ENCODE results near the gene DTD1.
A peak's percentile ranks its signal among the peaks of the same experiment; 100 is the strongest.

Gene DTD1

DNA sequence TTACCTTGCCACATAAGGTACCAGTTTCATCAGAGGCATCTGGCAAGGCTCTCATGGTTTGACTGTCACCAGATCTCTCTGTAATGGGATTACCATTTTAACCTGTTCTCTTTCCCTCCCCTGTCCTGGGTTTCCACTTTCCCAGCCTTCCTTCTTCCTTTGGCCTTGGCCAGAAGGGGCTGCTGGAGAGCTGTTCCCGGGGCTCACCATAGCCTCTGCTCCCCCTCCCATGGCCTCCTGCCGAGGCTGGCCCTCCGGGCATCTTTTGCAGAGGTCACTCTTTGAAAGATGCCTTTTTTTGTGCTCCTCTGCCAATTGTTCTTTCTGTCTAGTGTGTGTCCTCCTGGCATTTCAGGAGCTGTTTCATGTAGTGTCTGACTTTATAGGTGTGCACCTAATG, 125.0 kb downstream of the DTD1 start:
- DNase-seq: no peak

- DNase-seq: no peak
Measured at GRCh38 chr20:18715564-18715963, 127.7 kb downstream of the DTD1 start.

DNA sequence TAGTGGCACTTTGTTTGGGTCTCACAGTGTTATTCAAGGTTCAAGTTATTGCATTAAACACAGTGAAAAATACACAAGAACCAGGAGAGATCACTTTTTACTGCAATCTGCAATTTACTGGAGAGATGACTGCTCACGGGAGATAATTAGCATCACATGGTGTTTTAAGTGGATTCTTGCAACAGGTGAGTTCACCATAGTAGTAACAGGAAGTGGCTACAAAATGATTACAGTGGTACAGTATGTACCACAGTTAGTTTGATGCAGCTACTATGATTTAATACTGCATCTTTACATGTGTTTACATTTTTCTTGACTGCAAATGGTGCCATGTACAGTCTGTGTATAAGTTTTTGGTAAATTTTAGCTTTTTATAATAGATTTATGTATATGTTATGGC, 129.2 kb downstream of the DTD1 start:
- no peak for DNase-seq

GRCh38 chr20:18718129-18718528, 130.3 kb downstream of the DTD1 start:
- no peak for DNase-seq

- DNase-seq: no peak
Measured at GRCh38 chr20:18719426-18719825, 131.6 kb downstream of the DTD1 start.

GRCh38 chr20:18721551-18722115, 133.8 kb downstream of the DTD1 start:
- no peak for DNase-seq

GRCh38 chr20:18722371-18722770, 134.5 kb downstream of the DTD1 start:
- DNase-seq: no peak

DNA sequence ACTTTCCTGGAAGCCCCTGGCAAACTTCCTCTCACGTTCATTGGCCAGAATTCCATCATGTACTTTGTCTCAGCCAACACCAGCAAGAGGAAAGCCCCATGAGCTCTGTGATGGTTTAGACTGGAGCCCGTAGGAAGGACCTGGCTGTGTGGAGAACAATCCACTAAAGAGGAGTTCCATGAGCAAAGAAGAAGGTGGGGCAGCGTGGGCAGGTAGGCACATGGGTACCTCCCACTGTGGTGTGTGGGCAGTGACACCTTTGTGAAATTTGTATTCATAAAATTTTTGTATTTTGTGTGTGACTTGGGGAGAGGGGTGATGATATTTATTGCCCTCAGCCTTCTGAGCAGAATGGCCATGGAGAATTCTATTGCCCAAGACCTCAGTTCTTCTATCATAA, 136.2 kb downstream of the DTD1 start:
- DNase-seq: no peak

- no peak for DNase-seq
Measured at GRCh38 chr20:18724788-18725464, 137.1 kb downstream of the DTD1 start.

DNA sequence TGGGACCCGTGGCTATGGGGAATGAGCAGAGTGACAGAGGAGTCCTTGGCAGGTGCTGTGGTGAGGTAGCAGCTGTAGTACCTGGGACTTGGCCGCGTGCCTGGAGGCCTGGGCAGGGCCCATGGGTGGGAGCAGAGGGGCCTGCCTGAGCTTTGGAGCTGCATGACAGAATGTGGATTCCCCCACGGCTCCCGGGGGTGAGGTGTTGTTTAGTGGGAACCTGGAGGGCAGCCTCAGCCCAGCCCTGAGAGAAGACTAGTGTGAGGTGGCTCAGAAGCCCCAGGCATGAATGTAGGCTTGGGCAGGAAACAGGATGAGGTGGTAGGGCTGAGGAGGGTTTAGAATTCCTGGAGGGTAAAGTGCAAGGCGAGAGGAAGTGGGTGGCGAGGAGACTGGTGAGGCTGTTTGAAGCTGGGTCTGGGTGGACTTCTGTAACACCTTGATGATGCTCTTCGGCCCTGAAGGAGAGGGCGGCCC, 139.2 kb downstream of the DTD1 start:
- DNase-seq: peak; percentile 64

DNA sequence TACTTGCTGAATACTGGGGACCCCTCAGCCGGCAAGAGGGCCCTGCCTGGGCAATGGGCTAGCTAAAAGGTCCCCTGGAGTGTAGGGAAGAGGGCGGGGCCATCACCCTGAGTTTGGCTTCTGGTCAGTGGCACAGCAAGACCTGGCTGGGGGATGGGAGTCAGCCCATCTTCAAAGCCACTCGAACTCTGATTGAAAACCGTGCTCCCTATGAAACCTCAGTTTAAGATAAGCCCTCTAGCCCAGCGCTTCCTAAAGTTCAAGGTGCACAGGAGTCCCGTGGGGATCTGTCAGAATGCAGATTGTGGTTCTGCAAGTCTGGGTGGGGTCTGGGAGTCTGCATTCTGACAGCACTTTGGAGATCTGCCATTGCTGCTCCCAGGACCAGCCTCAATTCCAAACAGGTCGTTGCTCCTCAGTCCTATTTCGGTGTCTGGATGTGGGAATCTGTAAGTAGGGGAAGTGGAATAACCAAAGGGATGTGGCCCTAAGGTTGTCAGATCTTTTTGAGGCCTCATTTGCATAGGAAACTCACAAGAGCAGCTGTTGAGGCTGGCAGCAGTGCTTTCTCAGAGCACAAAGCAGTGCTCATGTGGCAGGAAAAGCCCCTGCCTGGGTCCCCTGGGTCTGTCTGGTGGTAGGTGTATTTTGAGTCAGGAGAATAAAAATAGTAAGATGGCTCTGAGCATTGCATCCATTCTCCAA, 140.5 kb downstream of the DTD1 start:
- no peak for DNase-seq

DNA sequence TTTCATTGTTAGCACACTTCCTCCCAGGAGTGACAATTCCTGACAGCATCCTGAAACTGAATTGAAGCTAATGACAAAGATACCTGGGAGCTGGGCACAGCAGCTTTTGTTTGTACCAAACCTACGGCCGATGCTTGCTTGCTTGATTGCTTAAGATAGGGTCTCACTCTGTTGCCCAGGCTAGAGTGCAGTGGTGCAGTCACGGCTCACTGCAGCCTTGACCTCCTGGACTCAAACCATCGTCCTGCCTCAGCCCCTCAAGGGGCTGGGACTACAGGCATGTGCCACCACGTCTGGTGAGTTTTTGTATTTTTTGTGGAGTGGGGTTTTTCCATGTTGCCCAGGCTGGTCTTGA, 141.0 kb downstream of the DTD1 start:
- no peak for DNase-seq

GRCh38 chr20:18729231-18729825, 141.5 kb downstream of the DTD1 start:
- DNase-seq: no peak

GRCh38 chr20:18731940-18732339, 144.1 kb downstream of the DTD1 start:
- DNase-seq: no peak

- DNase-seq: no peak
Measured at GRCh38 chr20:18734525-18735189, 146.8 kb downstream of the DTD1 start.

- no peak for DNase-seq
Measured at GRCh38 chr20:18737140-18737539, 149.3 kb downstream of the DTD1 start.

DNA sequence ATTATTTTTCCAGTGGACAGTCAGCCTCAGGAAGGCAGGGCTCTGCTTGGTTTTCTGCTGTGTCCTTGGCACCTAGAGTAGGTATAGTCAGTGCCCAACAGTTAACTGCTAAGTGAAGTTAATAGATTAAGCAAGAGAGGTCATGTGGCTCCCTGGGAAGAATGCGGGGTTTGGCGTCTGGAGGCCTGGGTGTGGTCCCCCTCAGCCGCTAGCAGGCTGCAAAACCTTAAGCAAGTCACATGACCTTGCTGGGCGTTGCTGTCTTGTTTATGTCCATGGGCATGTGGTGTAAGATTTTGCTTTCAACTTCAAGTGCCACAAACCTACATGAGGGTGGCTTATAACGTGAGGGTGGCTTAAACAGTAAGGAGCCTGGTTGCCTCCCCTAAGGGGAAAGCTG, 150.2 kb downstream of the DTD1 start:
- no peak for DNase-seq

DNA sequence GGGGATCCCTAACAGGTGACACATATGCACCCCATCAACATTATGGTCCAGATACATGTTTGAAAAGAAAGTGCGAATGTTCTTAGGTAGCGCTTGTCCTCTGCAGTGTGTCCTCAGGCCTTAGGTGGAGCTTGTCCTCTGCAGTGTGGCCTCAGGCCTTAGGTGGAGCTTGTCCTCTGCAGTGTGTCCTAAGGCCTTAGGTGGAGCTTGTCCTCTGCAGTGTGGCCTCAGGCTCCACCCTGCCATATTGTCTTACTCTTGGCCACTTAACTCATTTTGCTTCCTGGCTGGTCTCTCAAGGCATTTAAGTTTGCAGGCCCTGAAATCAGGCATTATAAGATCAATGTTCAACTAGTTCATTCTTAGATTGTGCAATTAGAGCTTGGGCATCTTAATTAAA, 151.0 kb downstream of the DTD1 start:
- no peak for DNase-seq

DNA sequence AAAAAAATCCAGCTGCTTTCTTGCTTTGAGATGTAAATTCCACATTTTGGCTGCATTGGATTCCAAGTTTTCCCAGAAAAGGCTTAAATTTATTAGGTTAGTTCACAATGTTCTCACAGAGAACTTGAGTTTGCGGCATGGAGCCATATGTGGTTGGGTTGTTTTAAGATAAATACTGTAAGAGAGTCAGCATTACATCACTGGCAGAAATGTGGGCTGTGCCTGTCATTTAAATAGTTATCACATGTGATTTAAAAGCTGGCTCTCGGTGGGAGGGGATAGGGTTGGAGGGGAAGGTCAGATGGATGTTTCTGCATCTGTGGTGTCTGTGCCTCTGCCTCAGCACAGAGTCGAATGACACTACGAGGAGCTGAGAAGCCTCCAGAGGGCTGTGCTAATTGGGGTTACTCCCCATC, 151.9 kb downstream of the DTD1 start:
- no peak for DNase-seq

GRCh38 chr20:18740726-18741125, 152.9 kb downstream of the DTD1 start:
- DNase-seq: no peak

DNA sequence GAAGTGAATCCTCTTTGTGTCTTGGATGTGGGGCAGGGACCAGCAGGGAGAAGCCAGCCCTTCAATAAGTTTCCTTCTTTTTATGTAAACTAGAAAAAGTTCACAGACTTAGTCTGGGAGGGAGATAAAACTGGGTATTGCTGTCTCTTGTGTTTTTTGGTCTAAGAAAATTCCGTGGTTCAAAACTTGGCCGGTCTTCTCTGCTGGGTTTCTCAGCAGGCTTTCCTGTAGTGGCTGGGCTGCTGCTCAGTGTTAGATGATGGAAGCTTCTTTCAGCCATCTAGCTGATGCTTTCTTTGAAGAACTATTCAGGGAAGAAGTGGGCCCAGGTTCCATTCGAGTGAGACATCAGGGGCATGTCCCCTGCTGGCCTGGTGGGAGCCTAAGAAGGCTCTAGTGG, 155.0 kb downstream of the DTD1 start:
- no peak for DNase-seq

DNA sequence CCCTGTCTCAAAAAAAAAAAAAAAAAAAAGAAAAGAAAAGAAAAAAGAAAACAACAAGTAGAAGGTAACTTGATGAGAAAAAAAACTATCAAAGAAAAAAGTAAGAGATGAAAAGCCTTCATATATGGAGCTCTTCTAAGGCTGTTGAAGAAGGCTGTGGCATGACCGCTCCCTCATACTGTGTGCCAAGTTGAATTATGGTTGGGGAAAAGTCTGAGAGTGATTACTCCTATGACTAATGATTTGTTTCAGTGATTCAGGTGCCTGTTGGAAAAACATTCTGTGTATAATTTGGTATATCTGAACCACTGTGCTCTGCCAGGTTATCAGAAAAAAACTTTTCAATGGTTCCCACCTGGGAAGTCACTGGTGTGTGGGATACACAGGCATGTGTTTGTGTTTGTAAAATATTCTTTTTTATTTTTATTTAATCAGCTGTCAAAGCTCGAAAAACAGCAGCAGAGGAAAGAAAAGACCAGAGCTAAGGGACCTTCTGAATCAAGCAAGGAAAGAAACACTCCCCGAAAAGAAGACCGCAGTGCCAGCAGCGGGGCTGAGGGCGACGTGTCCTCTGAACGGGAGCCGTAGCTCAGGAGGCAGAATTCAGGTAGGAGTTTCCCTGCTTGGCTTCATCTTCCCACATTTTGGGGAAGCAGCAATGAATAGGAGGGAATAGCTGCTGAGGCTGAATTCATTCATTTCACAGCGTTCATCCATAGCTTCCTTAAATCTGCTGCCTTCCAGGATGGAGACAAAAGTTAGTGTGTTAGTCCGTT, 156.0 kb downstream of the DTD1 start:
- DNase-seq: no peak

- DNase-seq: no peak
Measured at GRCh38 chr20:18747090-18747489, 159.2 kb downstream of the DTD1 start.

Measured in DMS79 treated with DMSO at 0.1 percent for 48 hours (cell line).